ENCODE measurements around the gene UBL5. TPM values are rescaled to one million over a fixed set of nuclear protein-coding genes. Genes with fewer than 3 reads are reported as not detected.
"Not testable (repeated sequence)": the region's sequence is repeated elsewhere in the genome, so short reads cannot be mapped to it uniquely, and the experiment has no call there.

Gene UBL5
- total RNA-seq, 1 experiment from 2014 or later, result 403 TPM

DNA sequence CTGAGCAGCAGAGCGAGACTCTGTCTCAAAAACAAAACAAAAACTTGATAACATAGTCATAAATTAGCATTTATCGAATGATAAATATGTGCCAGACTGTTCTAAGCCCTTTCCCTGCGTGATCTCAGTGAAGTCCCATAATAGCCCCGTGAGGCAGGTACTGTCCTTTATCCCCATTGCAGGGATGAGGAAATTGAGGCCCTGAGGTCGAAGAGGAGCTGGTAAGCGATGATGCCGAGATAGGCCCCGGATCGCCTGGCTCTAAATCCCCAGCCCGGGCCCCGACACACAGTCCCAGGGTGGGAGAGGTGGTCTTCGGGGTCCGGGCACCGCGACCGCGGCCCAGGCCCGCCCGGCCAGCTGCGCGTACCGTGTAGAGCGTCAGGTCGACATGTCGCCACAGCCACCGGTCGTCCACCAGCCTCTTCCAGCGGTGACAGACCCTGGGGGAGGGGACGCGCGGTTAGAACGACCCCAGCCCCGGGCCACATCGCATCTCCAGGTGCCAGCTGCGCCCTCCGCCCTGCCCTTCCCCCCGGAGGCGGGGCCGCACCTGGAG, 9.5 kb upstream of the UBL5 start:
- H3K79me2 ChIP-seq (ENCODE audit: low read depth), result peaks cover 38% of the 10 kb centered on the region

GRCh38 chr19:9818734-9819595, 8.8 kb upstream of the UBL5 start, which contains the start of gene FBXL12:
FBXL12 (minus strand) TSS chr19:9819079; CDS start chr19:9818813, 266 bp downstream.
- no TSS peak for BruUV-seq (replicated peaks)
- Histone ChIP-seq H3F3A (ENCODE audit: insufficient read depth, low read depth) (peaks cover 7% of the 10 kb centered on the region; the same call in 1 of the 2 replicates), H4K20me1 (ENCODE audit: insufficient read depth) (no peaks in the 10 kb centered on the region), H3K79me2 (ENCODE audit: low read depth) (peaks cover 38% of the 10 kb centered on the region), H3K9me2 (ENCODE audit: insufficient read depth) (no peaks in the 10 kb centered on the region), H3K4me1 (replicated peaks; ENCODE audit: insufficient read depth) (peaks cover 15% of the 10 kb centered on the region), H3K9me3 (ENCODE audit: insufficient read depth, low read depth) (no peaks in the 10 kb centered on the region), H2AFZ (peak within 1 kb of the TSS; percentile 95), H3K27ac (peak within 1 kb of the TSS; percentile 82), H3K36me3 (ENCODE audit: low read depth) (peaks cover 10% of the 10 kb centered on the region; the same call in 1 of the 2 replicates), H3K4me2 (peak within 1 kb of the TSS; percentile 83), H3K27me3 (ENCODE audit: insufficient read depth, low read depth) (no peaks in the 10 kb centered on the region), H3K4me3 (peak within 1 kb of the TSS; percentile 93)
- POLR2A ChIA-PET (ENCODE audit: unreplicated experiment), result interaction anchor here (0.5 to 0.7 kb wide), 7 partner anchors 8 to 1367 kb away, joined by 3 to 27 read pairs (median 10); partner anchors contain the start of genes PIN1, ZNF121 and ZNF846
- no peak for TF ChIP-seq CTCF (conservative IDR thresholded peaks at IDR 0.05)
- TF ChIP-seq EZH2 (IDR thresholded peaks at IDR 0.05; ENCODE audit: low read depth), result no peak
- intact Hi-C loops (cut with micrococcal nuclease; ENCODE audit: unreplicated experiment), result loop anchor here (1.0 to 2.0 kb wide), 3 partner anchors 27 to 51 kb away; partner anchors contain the start of gene ZNF846
- DNase-seq, result peak; percentile 98 to 100
- CTCF ChIA-PET, result interaction anchor here (0.6 kb wide), 1 partner anchor 280 kb away, joined by 3 read pairs; no protein-coding TSS in a partner anchor

More for the DNA sequence above, 9.5 kb upstream of the UBL5 start:
- BruUV-seq (replicated peaks), result TSS peak; percentile 31
- Histone ChIP-seq H3K9me2 (ENCODE audit: insufficient read depth) (no peaks in the 10 kb centered on the region), H3F3A (ENCODE audit: insufficient read depth, low read depth) (peaks cover 7% of the 10 kb centered on the region; the same call in 1 of the 2 replicates), H3K4me3 (peak overlapping the region; percentile 93), H3K4me1 (replicated peaks; ENCODE audit: insufficient read depth) (peaks cover 15% of the 10 kb centered on the region), H3K27ac (peak overlapping the region; percentile 82), H3K27me3 (ENCODE audit: insufficient read depth, low read depth) (no peaks in the 10 kb centered on the region), H3K36me3 (ENCODE audit: low read depth) (peaks cover 16% of the 10 kb centered on the region; the same call in 1 of the 2 replicates), H4K20me1 (ENCODE audit: insufficient read depth) (no peaks in the 10 kb centered on the region), H2AFZ (peak overlapping the region; percentile 95), H3K4me2 (peak overlapping the region; percentile 83), H3K9me3 (ENCODE audit: insufficient read depth, low read depth) (no peaks in the 10 kb centered on the region)
- ChIA-PET CTCF (interaction anchor here (0.6 kb wide), 1 partner anchor 279 kb away, joined by 3 read pairs; no protein-coding TSS in a partner anchor), POLR2A (ENCODE audit: unreplicated experiment) (interaction anchor here (0.6 to 0.7 kb wide), 6 partner anchors 9 to 1367 kb away, joined by 3 to 27 read pairs (median 12); partner anchors contain the start of genes PIN1 and ZNF846)
- DNase-seq, result no peak
- no peak for TF ChIP-seq EZH2 (IDR thresholded peaks at IDR 0.05; ENCODE audit: low read depth)
- no peak for TF ChIP-seq CTCF (conservative IDR thresholded peaks at IDR 0.05)
- intact Hi-C loops (cut with micrococcal nuclease; ENCODE audit: unreplicated experiment), result loop anchor here (2.0 kb wide), 1 partner anchor 33 kb away; no protein-coding TSS in a partner anchor

DNA sequence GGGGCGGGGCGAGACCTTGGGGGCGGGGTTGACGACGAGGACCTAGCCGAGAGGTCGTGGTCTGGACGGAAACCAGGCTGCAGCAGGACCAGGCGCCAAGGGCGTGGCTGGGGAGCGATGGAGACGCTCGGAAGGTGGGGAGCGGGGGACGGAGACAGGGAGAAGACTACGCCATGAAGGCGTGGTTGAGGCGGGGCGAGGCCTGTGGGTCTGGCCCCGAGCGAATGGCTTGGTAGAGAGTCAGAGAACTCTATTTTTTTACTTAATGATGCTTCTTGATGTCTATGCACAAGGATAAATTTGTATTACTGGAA, 8.2 kb upstream of the UBL5 start:
- peak overlapping the region; percentile 60 for H3K4me2 ChIP-seq
- no peaks in the 10 kb centered on the region for H3K9me3 ChIP-seq (ENCODE audit: insufficient read depth, low read depth)
- H2AFZ ChIP-seq, result no peak overlapping the region
- H3K79me2 ChIP-seq (ENCODE audit: low read depth), result peaks cover 38% of the 10 kb centered on the region
- H4K20me1 ChIP-seq (ENCODE audit: insufficient read depth), result no peaks in the 10 kb centered on the region
- TF ChIP-seq EZH2 (IDR thresholded peaks at IDR 0.05; ENCODE audit: low read depth) (no peak), CTCF (conservative IDR thresholded peaks at IDR 0.05) (no peak)
- H3K9me2 ChIP-seq (ENCODE audit: insufficient read depth), result no peaks in the 10 kb centered on the region
- H3K36me3 ChIP-seq (ENCODE audit: low read depth), result peaks cover 10% of the 10 kb centered on the region; the same call in 1 of the 2 replicates
- peaks cover 7% of the 10 kb centered on the region; the same call in 1 of the 2 replicates for H3F3A ChIP-seq (ENCODE audit: insufficient read depth, low read depth)
- H3K27ac ChIP-seq, result peak overlapping the region; percentile 5; the same call in 1 of the 2 replicates
- peak overlapping the region; percentile 45; the same call in 1 of the 2 replicates for H3K4me3 ChIP-seq
- peaks cover 15% of the 10 kb centered on the region for H3K4me1 ChIP-seq (replicated peaks; ENCODE audit: insufficient read depth)
- CTCF ChIA-PET, result no interaction called here
- no TSS peak for BruUV-seq (replicated peaks)
- POLR2A ChIA-PET (ENCODE audit: unreplicated experiment), result interaction anchor here (0.5 kb wide), 1 partner anchor 235 kb away, joined by 5 read pairs; the partner anchor contains the start of gene ZNF121
- intact Hi-C loops (cut with micrococcal nuclease; ENCODE audit: unreplicated experiment), result loop anchor here (1.0 to 2.0 kb wide), 3 partner anchors 27 to 51 kb away; partner anchors contain the start of gene ZNF846
- no peak for DNase-seq
- H3K27me3 ChIP-seq (ENCODE audit: insufficient read depth, low read depth), result no peaks in the 10 kb centered on the region

GRCh38 chr19:9820034-9820433, 7.7 kb upstream of the UBL5 start:
- Histone ChIP-seq H3K4me3 (peak overlapping the region; percentile 45; the same call in 1 of the 2 replicates), H3K27ac (peak overlapping the region; percentile 5; the same call in 1 of the 2 replicates), H3K4me2 (peak overlapping the region; percentile 60), H3K4me1 (replicated peaks; ENCODE audit: insufficient read depth) (peaks cover 15% of the 10 kb centered on the region), H3K79me2 (ENCODE audit: low read depth) (peaks cover 34% of the 10 kb centered on the region)
- H3K9me3 ChIP-seq (ENCODE audit: insufficient read depth, low read depth); DNase-seq; intact Hi-C loops (cut with micrococcal nuclease; ENCODE audit: unreplicated experiment); H3K36me3 ChIP-seq (ENCODE audit: low read depth); BruUV-seq (replicated peaks); CTCF ChIA-PET; H3K27me3 ChIP-seq (ENCODE audit: insufficient read depth, low read depth); POLR2A ChIA-PET (ENCODE audit: unreplicated experiment); H4K20me1 ChIP-seq (ENCODE audit: insufficient read depth); H3F3A ChIP-seq (ENCODE audit: insufficient read depth, low read depth); H2AFZ ChIP-seq; H3K9me2 ChIP-seq (ENCODE audit: insufficient read depth): not testable (repeated sequence)
